ENCODE data around the gene PNN.
"Not testable (repeated sequence)": the region's sequence is repeated elsewhere in the genome, so short reads cannot be mapped to it uniquely, and the experiment has no call there.

The PNN gene

DNA sequence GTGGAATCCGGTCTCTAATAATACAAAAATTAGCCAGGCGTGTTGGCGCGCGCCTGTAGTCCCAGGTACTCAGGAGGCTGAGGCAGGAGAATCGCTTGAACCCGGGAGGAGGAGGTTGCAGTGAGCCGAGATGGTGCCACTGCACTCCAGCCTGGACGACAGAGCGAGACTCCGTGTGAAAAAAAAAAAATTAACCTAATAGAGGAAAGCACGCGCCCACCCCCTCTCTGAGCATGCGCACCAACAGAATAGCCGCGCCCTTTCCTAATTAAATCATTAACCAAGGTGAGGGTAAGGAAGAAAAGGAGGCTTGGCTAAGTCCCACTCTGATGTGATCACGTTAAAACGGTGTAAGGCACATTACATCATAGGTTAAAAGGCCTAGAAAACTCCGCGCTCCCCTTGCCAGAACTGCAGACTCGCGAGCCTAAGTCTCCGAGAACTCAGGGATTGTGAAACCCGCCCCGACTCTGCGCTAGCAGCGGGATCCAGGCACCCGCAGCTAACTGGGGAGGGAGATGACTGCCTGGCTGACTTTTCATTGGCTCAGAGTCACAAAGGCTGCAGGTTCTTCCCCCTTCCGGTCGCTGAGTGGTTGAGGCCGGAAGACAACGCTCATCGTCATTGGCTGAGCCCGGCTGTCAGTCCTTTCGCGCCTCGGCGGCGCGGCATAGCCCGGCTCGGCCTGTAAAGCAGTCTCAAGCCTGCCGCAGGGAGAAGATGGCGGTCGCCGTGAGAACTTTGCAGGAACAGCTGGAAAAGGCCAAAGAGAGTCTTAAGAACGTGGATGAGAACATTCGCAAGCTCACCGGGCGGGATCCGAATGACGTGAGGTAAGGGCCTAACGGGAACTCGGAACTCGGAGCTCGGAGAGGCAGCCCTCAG is at the start of gene PNN:
PNN (plus strand) TSS at position 695 of the 885 bp plus-strand sequence; CDS start at position 721, 26 bp downstream.
- peak; percentile 100 for DNase-seq

DNA sequence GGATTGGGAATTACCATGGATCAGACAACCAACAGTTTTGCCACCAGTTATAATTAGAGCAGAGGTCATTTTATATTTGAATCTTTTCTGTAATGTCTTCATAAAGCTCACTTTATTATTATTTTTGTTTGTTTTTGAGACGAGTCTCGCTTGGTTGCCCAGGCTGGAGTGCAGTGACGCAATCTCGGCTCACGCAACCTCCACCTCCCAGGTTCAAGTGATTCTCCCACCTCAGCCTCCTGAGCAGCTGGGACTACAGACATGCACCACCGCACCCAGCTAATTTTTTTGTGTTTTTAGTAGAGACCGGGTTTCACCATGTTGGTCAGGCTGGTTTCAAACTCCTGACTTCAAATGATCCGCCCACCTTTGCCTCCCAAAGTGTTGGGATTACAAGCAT is 37.2 kb upstream of the PNN start:
- DNase-seq: not testable (repeated sequence)

DNA sequence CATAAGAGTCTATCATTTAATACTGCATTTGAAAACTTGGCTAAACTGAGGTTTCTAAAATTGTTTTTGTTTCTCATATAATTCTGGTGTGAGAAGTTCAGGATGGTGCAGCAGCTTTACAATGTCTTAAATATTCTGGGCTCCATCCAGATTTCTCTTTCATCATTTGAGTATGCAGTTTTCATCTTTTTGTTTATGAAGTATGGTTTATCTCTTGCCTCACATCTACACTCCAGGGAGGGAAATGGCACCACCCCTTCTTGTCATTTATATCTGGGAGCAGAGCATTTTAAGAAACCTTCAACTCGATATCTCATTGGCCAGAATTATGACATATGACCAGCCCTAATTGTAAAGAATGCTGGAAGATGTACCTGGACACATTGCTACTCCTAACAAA is 36.6 kb upstream of the PNN start:
- DNase-seq: no peak

DNA sequence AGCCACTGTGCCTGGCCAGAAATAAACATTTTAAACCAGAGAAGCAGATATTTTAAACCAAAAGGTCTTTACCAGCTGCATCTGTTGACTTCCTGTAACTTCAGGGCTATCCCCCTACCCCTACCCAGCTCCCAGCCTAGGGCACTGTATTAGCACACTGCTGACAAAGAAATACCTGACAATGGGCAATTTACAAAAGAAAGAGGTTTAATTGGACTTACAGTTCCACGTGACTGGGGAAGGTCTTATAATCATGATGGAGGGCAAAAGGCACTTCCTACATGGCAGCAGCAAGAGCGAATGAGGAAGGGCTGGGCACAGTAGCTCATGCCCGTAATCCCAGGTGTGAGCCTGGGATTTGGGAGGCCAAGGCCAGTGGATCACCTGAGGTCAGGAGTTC is 34.9 kb upstream of the PNN start:
- DNase-seq: no peak

DNA sequence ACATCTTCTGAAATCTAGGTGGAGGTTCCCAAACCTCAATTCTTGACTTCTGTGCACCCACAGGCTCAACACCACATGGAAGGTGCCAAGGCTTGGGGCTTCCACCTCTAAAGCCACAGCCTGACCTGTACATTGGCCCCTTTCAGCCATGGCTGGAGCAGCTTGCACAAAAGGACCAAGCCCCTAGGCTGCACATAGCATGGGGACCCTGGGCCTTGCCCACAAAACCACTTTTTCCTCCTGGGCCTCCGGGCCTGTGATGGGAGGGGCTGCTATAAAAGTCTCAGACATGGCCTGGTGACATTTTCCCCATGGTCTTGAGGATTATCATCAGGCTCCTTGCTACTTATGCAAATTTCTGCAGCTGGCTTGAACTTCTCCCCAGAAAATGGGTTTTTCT is 33.4 kb upstream of the PNN start:
- not testable (repeated sequence) for DNase-seq

DNA sequence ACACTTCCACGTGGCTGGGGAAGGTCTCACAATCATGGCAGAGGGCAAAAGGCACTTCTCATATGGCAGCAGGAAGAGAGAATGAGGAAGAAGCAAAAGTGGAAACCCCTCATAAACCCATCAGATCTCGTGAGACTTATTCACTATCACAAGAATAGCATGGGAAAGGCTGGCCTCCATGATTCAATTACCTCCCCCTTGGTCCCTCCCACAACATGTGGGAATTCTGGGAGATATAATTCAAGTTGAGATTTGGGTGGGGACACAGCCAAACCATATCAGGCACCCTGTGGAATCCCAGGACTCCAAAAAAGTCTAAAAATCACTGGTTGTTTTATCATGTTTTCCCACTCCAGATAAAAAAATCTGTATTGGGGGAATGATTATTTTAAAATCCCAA is 31.8 kb upstream of the PNN start:
- DNase-seq: not testable (repeated sequence)

DNA sequence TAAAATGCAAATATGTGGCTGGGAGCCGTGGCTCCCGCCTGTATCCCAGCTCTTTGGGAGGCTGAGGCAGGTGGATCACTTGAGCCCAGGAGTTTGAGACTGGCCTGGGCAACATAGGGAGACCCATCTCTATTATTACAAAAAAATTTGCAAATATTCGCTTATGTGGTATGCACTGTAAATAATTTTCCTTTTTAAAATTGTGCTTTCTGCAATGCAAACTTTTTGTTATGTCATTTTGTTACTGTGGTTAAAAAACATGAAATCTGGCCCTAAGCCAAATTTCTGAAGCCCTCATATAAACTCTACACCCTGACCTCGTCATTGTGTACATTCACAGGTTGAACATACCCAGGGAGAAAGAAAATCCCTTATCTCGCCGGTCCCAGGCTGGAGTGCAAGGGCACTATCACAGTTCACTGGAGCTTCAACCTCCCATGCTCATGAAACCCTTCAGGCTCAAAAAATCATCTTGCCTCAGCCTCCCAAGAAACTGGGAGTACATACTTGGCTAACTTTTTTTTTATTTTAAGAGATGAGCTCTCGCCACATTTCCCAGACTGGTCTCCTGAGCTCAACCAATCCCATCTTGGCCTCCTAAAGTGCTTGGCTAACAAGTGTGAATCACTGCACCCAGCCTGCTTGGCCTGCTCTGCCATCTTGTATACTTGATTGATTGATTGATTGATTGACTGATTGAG is 29.6 kb upstream of the PNN start:
- DNase-seq: no peak

DNA sequence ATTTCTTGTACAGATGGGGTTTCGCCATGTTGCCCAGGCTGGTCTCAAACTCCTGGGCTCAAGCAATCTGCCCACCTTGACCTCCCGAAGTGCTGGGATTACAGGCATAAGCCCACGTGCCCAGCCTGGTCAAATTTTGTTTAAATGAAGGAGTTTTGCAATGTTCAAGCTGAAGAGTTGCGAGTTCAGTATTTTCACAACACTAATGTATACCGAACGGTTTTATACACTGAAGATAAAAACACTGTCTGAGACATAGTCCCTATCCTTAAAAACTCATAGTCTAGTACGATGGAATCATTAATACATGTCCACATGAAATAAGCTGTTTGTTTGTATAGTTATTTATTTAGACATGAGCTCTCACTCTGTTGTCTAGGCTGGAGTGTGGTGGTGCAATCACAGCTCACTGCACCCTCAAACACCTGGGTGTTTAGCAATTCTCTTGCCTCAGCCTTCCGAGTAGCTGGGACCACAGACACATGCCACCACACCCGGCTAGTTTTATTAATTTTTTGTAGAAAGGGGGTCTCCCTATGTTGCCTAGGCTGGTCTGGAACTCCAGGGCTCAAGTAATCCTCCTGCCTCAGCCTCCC is 20.4 kb upstream of the PNN start:
- DNase-seq: no peak

DNA sequence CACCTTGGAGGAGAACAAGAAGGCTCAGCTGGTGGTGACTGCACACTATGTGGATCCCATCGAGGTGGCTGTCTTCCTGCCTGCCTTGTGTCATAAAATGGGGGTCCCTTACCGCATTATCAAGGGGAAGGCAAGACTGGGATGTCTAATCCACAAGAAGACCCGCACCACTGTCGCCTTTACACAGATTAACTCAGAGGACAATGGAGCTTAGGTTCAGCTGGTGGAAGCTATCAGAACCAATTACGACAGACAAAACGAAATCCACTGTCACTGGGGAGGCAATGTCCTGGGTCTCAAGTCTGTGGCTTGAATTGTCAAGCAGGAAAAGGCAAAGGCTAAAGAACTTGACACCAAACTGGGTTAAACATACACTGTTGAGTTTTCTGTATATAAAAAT is 17.6 kb upstream of the PNN start:
- no peak for DNase-seq

DNA sequence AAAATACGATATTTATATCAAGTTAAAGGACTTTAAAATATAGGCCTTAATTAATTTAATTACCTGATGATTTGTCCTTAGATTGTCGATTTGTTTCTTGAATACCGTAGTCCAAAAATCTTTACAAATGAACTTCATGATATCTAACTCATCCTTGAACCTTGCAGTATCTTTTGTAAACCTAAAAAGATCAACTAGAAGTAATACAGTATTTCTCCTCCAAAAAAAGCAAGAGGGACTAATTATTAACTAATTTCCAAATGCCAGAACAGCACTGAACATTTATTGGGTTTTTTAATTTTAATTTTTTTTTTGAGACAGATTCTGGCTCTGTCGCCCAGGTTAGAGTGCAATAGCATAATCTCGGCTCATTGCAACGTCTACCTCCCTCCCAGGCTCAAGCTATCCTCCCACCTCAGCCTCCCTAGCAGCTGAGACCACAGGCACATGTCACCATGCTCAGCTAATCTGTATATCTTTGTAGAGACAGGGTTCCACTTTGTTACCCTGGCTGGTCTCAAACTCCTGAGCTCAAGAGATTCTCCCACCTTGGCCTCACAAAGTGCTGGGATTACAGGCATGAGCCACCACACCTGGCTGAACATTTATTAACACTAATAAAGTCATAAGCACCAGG is 16.7 kb upstream of the PNN start:
- no peak for DNase-seq

DNA sequence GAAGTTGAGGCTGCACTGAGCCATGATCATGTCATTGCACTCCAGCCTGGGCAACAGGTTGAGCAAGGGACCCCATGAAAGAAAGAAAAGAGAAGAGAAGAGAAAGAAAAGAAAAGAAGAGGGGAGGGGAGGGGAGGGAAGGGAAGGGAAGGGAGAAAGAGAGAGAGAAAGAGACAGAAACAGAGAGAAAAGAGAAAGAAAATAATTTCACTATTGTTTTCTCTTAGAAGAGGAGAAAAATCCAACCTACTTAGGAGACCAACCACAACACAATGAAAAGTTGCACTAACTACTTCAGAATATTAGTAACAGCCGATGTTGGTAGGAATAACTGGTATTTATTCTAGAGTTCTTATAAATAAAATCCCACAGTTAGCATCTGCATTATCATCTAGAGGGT is 14.6 kb upstream of the PNN start:
- no peak for DNase-seq

DNA sequence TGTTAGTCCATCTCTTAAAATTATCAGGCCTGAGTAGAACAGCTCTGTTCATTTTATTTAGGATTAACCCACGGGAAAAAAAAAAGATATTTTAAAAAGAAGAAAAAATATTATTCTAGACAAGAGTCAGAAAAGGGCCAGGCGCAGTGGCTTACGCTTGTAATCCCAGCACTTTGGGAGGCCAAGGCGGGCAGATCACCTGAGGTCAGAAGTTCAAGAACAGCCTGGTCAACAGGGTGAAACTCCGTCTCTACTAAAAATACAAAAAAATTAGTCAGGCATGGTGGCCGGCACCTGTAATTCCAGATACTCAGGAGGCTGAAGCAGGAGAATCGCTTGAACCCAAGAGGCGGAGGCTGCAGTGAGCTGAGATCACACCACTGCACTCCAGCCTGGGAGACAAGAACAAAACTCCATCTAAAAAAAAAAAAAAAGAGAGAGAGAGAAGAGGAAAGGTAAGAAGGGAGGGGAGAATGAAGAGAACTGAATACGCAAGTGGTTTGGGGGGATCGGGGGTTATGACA is 7.2 kb upstream of the PNN start:
- not testable (repeated sequence) for DNase-seq

DNA sequence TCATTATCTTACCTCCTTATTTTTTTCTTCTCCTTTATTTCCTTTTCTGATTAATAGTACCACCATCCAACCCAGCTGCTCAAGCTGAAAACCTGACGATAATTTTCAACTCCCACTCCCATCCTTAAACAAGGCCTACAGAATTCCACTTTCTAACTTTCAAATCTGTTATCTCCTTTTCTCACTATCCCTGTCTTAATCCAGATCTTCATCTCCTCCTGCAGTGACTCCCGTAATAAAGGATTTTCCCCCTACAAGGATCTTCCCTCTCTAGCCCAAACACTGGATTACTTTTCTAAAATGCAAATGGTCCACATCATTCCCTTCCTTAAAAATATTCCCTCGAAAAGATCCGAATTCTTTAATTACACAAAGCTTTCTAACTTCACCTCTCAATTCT is 6.5 kb upstream of the PNN start:
- no peak for DNase-seq

DNA sequence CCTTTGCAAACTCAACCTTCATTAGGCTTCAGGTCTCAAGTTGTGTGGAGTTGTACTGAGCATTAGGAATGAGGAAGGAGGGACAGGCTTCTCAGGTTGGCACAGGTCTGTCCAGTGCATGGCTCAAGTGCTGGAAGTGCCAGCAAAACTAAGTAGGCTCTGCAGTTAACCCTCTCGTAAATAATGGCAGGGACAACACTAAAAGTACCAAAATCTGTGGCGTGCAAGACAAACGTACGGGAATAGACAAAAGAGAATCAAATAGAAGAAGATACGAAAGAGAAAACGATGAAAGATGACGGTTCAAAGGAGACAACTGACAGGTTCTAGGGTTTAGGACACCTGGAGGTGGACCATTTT is 5.5 kb upstream of the PNN start:
- peak in 1 of 2 experiments; percentile 52 for DNase-seq

DNA sequence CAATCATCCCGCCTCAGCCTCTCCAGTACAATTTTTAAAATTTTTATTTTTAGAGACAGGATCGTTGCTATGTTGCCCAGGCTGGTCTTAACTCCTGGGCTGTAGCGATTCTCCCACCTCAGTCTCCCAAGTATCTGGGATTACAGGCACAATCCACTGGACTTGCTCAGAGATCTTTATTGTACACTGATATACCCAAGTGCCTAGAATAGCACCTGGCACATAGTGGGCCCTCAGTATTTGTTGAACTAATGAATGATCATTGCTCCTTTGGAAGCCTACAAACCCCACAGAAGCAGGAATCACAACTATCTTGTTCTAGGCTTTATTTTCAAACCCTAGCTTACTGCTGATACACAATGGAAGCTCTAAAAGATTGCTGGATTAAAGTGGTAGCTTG is 1.9 kb upstream of the PNN start:
- DNase-seq: no peak

DNA sequence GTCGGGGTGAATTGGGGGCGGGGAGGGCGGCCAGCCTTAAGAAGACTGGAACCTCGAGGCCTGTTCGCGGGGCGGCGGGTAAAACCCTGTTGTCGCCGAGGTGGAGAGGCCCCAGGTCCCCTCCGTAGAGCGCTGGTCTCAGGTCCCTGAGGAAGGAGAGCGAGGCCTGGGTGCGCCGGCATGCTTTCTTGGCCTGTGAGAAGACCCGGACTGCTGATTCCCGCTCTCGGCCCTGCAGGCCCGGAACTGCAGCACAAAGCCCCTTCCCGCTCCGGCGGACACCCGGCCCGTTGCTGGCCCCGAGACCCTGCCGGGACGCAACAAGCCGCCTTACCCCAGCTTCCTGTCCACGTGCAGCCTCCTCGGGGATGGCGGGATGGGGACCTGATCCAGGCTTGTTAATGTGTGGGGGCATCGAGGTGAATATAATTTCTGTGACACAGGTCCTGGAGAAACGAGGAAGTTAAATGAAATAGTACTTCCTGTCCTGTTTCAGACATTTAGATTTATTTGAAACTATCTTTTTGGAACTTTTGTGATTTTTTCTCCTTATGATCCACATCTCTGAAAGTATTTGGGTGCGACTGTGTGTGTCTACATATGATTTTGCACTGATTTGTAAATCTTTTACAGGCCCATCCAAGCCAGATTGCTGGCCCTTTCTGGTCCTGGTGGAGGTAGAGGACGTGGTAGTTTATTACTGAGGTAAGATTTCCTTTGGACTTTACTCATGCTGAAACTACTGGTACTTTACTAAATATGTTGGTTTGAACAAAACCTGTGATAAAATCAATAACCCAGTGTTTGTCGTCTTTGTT is 600 bp downstream of the PNN start:
- DNase-seq: peak; percentile 26 to 65

DNA sequence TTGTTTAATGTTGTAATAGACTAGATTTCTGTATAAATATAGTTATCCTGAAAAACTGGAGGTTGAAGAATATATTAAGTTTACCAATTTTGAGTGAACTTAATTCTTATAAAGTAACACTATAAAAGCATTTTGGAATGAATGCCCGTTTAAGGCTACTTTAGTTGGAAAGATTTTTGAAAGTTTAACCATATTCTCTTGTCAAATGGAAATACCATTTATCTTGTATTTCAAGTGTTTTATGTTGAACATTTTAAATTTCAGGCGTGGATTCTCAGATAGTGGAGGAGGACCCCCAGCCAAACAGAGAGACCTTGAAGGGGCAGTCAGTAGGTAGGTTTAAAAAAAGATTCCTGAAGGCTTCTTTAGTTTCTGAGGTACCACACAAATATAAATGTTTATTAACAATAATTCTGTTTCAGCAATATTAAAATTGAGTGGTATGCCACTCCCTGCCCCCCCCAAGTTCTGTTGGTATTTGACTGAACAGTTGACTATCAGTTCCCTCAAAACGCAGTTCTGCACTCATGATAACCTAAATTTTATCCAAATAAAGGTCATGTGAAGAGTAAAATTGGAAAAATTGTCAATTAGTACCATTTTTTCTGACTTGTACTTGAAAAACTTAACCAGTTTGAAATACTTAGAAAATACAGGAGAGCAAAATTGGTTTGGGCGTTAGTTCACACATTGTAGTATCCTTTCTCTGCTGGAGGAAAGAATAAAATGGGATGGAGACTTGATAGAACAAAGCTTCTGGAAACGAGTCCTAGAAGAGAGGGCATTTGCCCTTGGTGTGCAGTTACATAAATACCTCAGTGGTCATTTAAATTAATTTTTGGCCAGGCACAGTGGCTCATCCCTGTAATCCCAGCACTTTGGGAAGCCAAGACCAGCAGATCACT is 1.5 kb downstream of the PNN start:
- no peak for DNase-seq

DNA sequence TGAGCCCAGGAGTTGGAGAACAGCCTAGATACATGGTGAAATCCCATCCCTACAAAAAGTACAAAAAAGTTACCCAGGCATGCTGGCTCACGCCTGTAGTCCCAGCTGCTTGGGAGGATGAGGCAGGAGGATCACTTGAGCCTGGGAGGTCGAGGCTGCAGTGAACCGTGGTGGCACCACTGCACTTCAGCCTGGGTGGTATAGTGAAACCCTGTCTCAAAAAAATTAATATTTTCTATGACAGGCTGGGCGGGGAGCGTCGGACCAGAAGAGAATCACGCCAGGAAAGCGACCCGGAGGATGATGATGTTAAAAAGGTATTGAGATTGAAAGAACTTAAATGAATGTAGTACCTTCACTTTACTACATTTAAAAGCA is 2.1 kb downstream of the PNN start:
- no peak for DNase-seq

DNA sequence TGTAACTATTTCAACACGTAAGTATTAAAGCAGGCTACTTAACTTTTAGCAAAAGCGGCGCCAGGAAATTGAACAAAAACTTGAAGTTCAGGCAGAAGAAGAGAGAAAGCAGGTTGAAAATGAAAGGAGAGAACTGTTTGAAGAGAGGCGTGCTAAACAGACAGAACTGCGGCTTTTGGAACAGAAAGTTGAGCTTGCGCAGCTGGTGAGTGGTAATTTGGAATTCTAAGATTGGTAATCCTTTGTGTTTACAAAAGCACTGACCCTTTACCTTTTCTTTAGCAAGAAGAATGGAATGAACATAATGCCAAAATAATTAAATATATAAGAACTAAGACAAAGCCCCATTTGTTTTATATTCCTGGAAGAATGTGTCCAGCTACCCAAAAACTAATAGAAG is 4.0 kb downstream of the PNN start:
- no peak for DNase-seq

DNA sequence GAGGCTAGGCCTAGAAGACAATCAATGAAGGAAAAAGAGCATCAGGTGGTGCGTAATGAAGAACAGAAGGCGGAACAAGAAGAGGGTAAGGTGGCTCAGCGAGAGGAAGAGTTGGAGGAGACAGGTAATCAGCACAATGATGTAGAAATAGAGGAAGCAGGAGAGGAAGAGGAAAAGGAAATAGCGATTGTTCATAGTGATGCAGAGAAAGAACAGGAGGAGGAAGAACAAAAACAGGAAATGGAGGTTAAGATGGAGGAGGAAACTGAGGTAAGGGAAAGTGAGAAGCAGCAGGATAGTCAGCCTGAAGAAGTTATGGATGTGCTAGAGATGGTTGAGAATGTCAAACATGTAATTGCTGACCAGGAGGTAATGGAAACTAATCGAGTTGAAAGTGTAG is 5.5 kb downstream of the PNN start:
- no peak for DNase-seq

DNA sequence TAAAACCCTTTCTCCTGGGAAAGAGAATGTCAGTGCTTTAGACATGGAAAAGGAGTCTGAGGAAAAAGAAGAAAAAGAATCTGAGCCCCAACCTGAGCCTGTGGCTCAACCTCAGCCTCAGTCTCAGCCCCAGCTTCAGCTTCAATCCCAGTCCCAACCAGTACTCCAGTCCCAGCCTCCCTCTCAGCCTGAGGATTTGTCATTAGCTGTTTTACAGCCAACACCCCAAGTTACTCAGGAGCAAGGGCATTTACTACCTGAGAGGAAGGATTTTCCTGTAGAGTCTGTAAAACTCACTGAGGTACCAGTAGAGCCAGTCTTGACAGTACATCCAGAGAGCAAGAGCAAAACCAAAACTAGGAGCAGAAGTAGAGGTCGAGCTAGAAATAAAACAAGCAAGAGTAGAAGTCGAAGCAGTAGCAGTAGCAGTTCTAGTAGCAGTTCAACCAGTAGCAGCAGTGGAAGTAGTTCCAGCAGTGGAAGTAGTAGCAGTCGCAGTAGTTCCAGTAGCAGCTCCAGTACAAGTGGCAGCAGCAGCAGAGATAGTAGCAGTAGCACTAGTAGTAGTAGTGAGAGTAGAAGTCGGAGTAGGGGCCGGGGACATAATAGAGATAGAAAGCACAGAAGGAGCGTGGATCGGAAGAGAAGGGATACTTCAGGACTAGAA is 6.1 kb downstream of the PNN start:
- DNase-seq: no peak

Measured in NCI-H524 (cell line).